ENCODE results near the gene PPIL1. TPM values are rescaled to one million over a fixed set of nuclear protein-coding genes. Genes with fewer than 3 reads are reported as not detected.

The PPIL1 gene
- total RNA-seq, 1 experiment from 2014 or later, result 72.0 TPM

GRCh38 chr6:36851626-36852025, 23.0 kb downstream of the PPIL1 start:
- H3K36me3 ChIP-seq (ENCODE audit: insufficient read depth, low read length, poor library complexity, severe bottlenecking), result peaks cover 35% of the 10 kb centered on the region
- DNase-seq (ENCODE audit: low spot score), result no peak
- TF ChIP-seq EZH2 (IDR thresholded peaks at IDR 0.05; ENCODE audit: borderline replicate concordance, low read depth, low read length, poor library complexity, severe bottlenecking), result no peak
- TF ChIP-seq CTCF (conservative IDR thresholded peaks at IDR 0.05; ENCODE audit: low read depth, low read length), result no peak
- H3K27me3 ChIP-seq (replicated peaks; ENCODE audit: insufficient read depth, low read depth, low read length, poor library complexity), result no peaks in the 10 kb centered on the region
- BruUV-seq (replicated peaks), result no TSS peak
- peak overlapping the region; percentile 14 for H3K27ac ChIP-seq (ENCODE audit: low read depth, low read length, poor library complexity, severe bottlenecking)
- intact Hi-C loops (cut with micrococcal nuclease; ENCODE audit: unreplicated experiment), result loop anchor here (1.0 kb wide), 1 partner anchor 85 kb away; no protein-coding TSS in a partner anchor
- CTCF ChIA-PET, result interaction anchor here (0.6 to 1.2 kb wide), 3 partner anchors 9 to 359 kb away, joined by 4 to 5 read pairs (median 5); partner anchors contain the start of gene PPIL1
- no peak overlapping the region for H3K4me3 ChIP-seq (ENCODE audit: low read depth, low read length, poor library complexity, severe bottlenecking)
- POLR2A ChIA-PET (ENCODE audit: low non-redundant PET), result interaction anchor here (0.6 kb wide), 1 partner anchor 15 kb away, joined by 3 read pairs; no protein-coding TSS in a partner anchor
- no peaks in the 10 kb centered on the region for H3K9me3 ChIP-seq (ENCODE audit: low read depth, low read length, poor library complexity, severe bottlenecking)
- peaks cover 14% of the 10 kb centered on the region for H3K4me1 ChIP-seq (ENCODE audit: insufficient read depth, low read length, poor library complexity, severe bottlenecking)

- CTCF ChIA-PET, result interaction anchor here (0.6 to 1.2 kb wide), 3 partner anchors 8 to 360 kb away, joined by 4 to 5 read pairs (median 5); partner anchors contain the start of gene PPIL1
These were observed 23.4 kb downstream of the PPIL1 start for GRCh38 chr6:36851149-36851614.

GRCh38 chr6:36850021-36850420, 24.6 kb downstream of the PPIL1 start:
- ChIA-PET CTCF (no interaction called here), POLR2A (ENCODE audit: low non-redundant PET) (no interaction called here)
- H3K4me3 ChIP-seq (ENCODE audit: low read depth, low read length, poor library complexity, severe bottlenecking), result no peak overlapping the region
- no peak for TF ChIP-seq CTCF (conservative IDR thresholded peaks at IDR 0.05; ENCODE audit: low read depth, low read length)
- no peak for TF ChIP-seq EZH2 (IDR thresholded peaks at IDR 0.05; ENCODE audit: borderline replicate concordance, low read depth, low read length, poor library complexity, severe bottlenecking)
- H3K4me1 ChIP-seq (ENCODE audit: insufficient read depth, low read length, poor library complexity, severe bottlenecking), result peaks cover 14% of the 10 kb centered on the region
- H3K36me3 ChIP-seq (ENCODE audit: insufficient read depth, low read length, poor library complexity, severe bottlenecking), result peaks cover 19% of the 10 kb centered on the region
- no peaks in the 10 kb centered on the region for H3K27me3 ChIP-seq (replicated peaks; ENCODE audit: insufficient read depth, low read depth, low read length, poor library complexity)
- no peaks in the 10 kb centered on the region for H3K9me3 ChIP-seq (ENCODE audit: low read depth, low read length, poor library complexity, severe bottlenecking)
- intact Hi-C loops (cut with micrococcal nuclease; ENCODE audit: unreplicated experiment), result no loop called here
- BruUV-seq (replicated peaks), result no TSS peak
- H3K27ac ChIP-seq (ENCODE audit: low read depth, low read length, poor library complexity, severe bottlenecking), result no peak overlapping the region
- no peak for DNase-seq (ENCODE audit: low spot score)

More at GRCh38 chr6:36851149-36851614, 23.4 kb downstream of the PPIL1 start:
- no peak overlapping the region for H3K27ac ChIP-seq (ENCODE audit: low read depth, low read length, poor library complexity, severe bottlenecking)
- H3K4me3 ChIP-seq (ENCODE audit: low read depth, low read length, poor library complexity, severe bottlenecking), result no peak overlapping the region
- TF ChIP-seq CTCF (conservative IDR thresholded peaks at IDR 0.05; ENCODE audit: low read depth, low read length), result peak; percentile 82
- no peak for TF ChIP-seq EZH2 (IDR thresholded peaks at IDR 0.05; ENCODE audit: borderline replicate concordance, low read depth, low read length, poor library complexity, severe bottlenecking)
- intact Hi-C loops (cut with micrococcal nuclease; ENCODE audit: unreplicated experiment), result loop anchor here (1.0 kb wide), 1 partner anchor 85 kb away; no protein-coding TSS in a partner anchor
- H3K27me3 ChIP-seq (replicated peaks; ENCODE audit: insufficient read depth, low read depth, low read length, poor library complexity), result no peaks in the 10 kb centered on the region
- BruUV-seq (replicated peaks), result no TSS peak
- peak; percentile 80 for DNase-seq (ENCODE audit: low spot score)
- POLR2A ChIA-PET (ENCODE audit: low non-redundant PET), result interaction anchor here (0.6 kb wide), 1 partner anchor 15 kb away, joined by 3 read pairs; no protein-coding TSS in a partner anchor
- peaks cover 14% of the 10 kb centered on the region for H3K4me1 ChIP-seq (ENCODE audit: insufficient read depth, low read length, poor library complexity, severe bottlenecking)
- peaks cover 31% of the 10 kb centered on the region for H3K36me3 ChIP-seq (ENCODE audit: insufficient read depth, low read length, poor library complexity, severe bottlenecking)
- no peaks in the 10 kb centered on the region for H3K9me3 ChIP-seq (ENCODE audit: low read depth, low read length, poor library complexity, severe bottlenecking)
